AG10803 (cell line): Measurements from ENCODE around the gene ZNF746.

ENCODE experiments used
- DNase-seq: peaks from one replicate; pipeline ENCODE4 v3.0.0; 2010; ENCODE audit warnings: low read depth
- H3K4me3 ChIP-seq: 2 replicates; pipeline ENCODE4 v1.5.1; 2011; ENCODE audit warnings: mild to moderate bottlenecking, low read length, control low read depth
- CTCF ChIP-seq: conservative IDR thresholded peaks from 2 replicates; pipeline ENCODE4 v1.5.1; 2011; ENCODE audit warnings: mild to moderate bottlenecking, low read length, control low read depth, inconsistent platforms

The ZNF746 gene

GRCh38 chr7:149436358-149436757 is 61.3 kb downstream of the ZNF746 start:
- H3K4me3 ChIP-seq, result no peak overlapping the region
- DNase-seq, result no peak
- no peak for TF ChIP-seq CTCF

GRCh38 chr7:149433124-149433523 is 64.5 kb downstream of the ZNF746 start:
- no peak overlapping the region for H3K4me3 ChIP-seq
- DNase-seq, result no peak
- no peak for TF ChIP-seq CTCF

GRCh38 chr7:149432121-149432691 is 65.4 kb downstream of the ZNF746 start:
- H3K4me3 ChIP-seq, result no peak overlapping the region
- no peak for TF ChIP-seq CTCF
- no peak for DNase-seq

GRCh38 chr7:149431486-149432120 is 66.0 kb downstream of the ZNF746 start:
- TF ChIP-seq CTCF, result no peak
- H3K4me3 ChIP-seq, result no peak overlapping the region
- DNase-seq, result no peak

GRCh38 chr7:149430192-149430591 is 67.4 kb downstream of the ZNF746 start:
- TF ChIP-seq CTCF, result no peak
- no peak overlapping the region for H3K4me3 ChIP-seq
- no peak for DNase-seq

GRCh38 chr7:149427893-149428292 is 69.7 kb downstream of the ZNF746 start:
- no peak for DNase-seq
- TF ChIP-seq CTCF, result no peak
- H3K4me3 ChIP-seq, result no peak overlapping the region

GRCh38 chr7:149427096-149427680 is 70.4 kb downstream of the ZNF746 start:
- DNase-seq, result peak; percentile 19
- no peak for TF ChIP-seq CTCF
- no peak overlapping the region for H3K4me3 ChIP-seq
